GM18498 (cell line): ENCODE measurements around the gene SLC25A21.
"Not testable (repeated sequence)": the region's sequence is repeated elsewhere in the genome, so short reads cannot be mapped to it uniquely, and the experiment has no call there.

ENCODE experiments used
- ATAC-seq: cut with Tn5 transposase; IDR thresholded peaks from one replicate; pipeline ENCODE4 v1.9.1; 2021; ENCODE audit warnings: mild to moderate bottlenecking, moderate library complexity; ENCODE audit not compliant: unreplicated experiment

SLC25A21 gene

DNA sequence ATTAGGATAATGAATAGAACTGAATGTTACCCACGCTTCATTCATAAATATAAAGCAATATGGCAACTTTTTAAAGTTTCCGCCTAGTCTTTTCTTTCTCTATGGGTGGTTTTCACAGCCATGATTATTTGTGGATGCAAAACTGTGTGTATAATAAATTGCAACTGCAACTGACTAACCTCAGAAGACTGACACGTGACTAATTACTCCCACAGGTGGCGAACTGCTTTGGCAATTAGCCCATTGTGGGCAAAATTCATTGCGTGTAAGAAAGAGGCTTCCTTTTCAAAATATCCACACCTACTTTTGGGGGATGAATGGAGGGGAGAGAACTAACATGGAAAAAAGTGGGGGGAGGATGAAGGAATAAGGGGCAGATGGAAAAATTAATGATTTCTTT lies 79.0 kb downstream of the SLC25A21 start:
- no peak for ATAC-seq

DNA sequence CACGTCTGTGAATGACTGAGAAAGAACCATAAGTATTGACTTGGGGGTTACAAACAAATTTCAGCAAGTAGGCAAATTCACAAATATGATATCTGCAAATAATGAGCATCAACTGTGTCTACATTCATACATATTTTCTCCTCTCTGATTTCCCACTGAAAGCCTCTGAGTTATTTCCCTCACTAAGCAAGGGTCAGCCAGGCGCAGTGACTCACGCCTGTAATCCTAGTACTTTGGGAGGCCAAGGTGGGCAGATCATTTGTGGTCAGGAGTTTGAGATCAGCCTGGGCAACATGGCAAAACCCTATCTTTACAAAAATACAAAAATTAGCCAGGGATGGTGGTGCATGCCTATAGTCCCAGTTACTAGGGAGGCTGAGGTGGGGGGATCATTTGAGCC lies 80.8 kb downstream of the SLC25A21 start:
- ATAC-seq = no peak

DNA sequence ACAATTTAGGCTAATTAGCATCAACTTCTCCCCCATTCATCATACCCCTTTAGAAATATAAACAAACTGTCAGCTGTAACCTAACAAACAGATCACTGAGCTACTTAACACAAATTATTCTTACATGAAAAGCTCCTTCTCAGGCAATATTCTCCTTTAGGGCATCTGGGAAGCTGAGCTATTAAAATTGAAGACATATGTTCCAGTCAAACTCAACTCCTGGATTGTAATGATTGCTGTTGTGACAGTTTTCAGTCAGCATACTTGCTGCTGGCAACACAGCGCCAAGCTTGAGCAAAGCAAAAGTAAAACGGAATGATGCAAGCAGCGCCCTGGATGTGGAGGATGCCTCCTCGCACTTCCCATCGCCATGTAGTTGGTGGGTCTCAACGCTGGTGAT lies 82.4 kb downstream of the SLC25A21 start:
- no peak for ATAC-seq

DNA sequence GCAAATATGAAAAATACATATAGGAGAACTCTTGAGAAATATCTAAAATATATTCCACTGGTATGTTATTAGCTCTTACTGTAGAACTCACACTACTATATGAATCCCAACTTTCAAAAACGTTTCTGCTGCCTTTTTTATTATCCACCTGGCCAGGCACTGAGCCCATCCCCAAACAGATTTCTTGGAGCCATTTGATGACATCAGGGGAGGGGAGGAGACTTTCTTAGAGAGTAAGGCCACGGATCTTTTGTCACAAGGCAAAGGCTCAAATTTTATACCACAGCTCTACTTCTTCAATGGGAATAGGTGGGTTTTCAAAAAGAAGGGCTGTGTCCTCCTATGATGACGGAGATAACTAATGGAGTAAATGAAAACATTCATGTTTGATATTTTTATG lies 83.0 kb downstream of the SLC25A21 start:
- no peak for ATAC-seq

DNA sequence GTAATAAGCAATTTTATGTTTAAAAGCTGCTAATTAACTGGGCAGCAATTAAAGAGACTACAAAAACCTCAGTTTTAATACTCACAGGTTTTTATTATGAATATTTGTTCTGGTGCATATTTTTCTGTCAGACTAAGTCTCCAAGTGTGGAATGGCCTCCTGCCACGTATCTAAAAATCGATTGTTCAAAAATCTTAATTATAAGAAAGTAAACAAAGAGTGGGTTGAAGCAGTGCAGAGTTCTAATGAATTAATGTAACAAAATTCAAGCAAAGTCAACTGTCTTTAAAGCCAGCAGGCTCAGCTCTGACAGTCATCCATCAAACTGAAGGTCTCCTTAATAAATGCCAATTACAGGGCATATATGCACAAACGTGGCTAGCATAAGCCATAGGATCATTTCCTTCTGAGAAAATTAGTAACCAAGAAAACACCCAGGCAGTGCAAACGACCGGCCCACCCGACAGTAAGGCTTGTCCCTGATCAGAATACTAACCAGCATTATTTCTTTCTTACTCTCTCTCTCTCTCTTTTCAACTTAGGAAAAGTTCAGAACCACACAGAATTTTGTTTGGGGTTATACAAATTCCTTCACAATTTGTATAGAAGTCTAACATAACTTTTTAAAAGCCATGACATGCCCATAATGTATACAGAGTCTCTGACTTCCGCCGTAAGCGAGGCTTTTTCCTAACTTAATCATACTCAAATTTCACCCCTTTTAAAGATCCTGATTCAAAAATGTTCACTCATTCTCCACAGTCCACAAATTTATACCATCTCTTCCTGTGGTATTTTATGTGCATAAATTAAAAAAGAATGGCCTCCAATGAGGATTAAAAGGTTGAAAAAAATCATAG lies 83.8 kb downstream of the SLC25A21 start:
- no peak for ATAC-seq

DNA sequence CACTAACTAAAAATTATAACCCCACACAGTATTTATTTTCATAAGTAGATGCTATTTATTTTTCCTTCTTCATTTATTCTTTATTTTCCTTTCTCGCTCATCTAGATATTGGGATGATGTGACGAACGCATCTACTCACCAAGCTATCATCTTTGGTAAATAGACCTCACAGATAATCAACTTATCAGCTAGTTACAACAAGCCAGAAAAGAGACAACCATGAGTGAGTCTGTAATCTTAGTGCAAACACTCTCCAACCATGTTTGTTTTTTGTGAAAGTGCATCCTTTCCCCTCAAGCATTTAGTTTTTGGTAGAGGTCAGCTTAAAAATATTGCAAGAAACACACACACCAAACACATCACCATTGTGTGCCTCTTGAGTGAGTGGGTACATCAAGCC lies 84.9 kb downstream of the SLC25A21 start:
- ATAC-seq = no peak

DNA sequence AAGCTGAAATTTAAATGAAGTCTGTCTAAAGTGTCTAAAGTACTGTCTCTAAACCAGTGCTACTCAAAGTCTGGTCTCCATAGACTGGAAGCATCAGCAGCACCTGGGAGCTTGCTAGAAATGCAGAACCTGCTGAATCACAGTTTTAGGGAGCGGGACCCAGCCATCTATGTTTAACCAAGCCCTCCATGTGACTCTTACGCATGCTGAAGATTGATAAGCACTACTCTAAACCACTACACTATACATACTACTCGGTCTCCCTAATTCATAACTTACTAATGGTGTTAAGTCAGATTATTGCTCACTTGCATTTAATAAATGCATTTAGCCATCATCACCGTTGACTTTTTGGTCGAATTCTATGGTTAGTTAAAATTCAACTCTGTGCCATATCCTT lies 88.8 kb downstream of the SLC25A21 start:
- ATAC-seq = no peak

DNA sequence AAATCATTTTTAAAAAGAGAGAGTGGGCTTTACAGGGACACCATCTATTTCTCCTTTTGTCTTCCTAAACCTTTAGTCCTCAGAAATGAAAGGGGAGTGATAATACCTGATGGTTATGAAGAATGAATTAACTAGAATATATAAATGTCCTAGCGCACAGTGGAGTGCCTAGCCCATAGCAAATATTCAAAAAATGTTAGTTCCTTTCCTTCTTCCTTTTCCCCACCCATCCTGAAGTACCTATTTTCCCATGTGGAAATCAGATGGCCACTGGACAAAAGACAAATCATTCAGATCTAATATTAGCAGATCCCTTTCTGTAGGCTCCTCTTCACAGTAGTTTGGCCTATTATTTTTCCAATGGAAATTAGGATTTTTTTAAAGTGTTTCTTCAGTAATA lies 90.0 kb downstream of the SLC25A21 start:
- no peak for ATAC-seq

DNA sequence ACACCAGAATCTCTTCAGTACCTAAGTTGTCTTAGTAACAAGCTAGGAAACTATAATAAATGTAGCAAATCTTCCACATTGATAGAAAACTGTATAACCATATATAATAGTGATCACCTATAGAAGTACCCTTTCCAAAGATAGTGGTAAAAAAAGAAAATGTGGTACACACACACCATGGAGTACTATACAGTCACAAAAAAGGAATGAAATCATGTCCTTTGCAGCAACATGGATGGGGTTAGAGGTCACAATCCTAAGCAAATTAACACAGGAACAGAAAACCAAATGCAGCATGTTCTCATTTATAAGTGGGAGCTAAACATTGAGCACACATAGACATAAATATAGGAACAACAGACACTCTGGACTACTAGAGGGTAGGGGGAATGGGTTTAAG lies 90.5 kb downstream of the SLC25A21 start:
- no peak for ATAC-seq

DNA sequence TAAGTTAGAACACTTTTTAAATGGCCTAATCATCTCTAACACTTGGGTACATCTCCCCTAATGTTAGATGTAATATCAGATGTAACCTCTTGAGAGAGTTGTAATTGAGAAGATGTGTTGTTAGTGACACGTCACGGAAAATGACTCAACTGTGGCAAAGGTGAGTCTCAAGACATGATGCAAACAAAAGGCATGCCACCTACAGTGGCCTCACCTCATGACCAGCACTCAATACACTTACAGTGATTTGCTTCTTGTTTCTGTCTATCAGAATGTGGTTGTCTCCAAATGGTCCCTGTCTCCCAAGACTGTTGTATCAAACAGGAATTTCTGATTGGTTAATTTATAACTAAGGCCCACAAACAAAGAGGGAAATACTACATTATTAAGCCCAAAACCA lies 91.2 kb downstream of the SLC25A21 start:
- no peak for ATAC-seq

DNA sequence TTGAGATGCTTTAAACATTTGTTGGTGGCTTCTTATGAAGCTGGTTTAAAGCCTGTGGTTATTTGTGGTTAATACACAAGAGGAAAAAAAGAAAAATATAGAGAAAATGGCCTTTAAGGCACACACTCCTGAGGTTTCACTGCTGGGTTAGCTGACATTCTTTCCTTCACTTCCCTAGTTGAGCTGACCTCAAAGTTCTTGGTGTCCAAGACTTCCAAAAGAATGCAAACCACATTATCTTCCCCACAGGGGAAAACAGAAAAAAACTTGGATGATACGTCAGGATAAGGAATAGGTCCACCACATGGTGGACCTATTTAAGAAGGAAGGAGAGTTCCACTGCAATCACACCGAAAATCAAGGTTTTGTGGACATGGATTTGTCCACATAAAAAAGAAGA lies 94.3 kb downstream of the SLC25A21 start:
- ATAC-seq = no peak

DNA sequence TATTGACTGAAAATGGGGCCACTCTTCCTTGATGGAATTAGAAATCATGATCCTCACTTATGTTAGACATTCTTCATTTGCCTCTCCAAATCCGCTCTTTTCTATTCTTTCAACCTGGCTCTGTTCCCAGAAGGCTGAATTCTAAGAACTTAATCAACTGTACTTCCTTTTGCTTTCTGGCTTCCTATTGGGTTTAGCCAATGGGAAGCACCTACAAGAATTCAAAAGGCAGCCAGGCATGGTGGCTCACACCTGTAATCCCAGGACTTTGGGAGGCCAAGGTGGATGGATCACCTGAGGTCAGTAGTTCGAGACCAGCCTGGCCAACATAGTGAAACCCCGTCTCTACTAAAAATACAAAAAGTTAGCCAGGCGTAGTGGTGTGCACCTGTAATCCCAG lies 98.1 kb downstream of the SLC25A21 start:
- ATAC-seq = not testable (repeated sequence)

DNA sequence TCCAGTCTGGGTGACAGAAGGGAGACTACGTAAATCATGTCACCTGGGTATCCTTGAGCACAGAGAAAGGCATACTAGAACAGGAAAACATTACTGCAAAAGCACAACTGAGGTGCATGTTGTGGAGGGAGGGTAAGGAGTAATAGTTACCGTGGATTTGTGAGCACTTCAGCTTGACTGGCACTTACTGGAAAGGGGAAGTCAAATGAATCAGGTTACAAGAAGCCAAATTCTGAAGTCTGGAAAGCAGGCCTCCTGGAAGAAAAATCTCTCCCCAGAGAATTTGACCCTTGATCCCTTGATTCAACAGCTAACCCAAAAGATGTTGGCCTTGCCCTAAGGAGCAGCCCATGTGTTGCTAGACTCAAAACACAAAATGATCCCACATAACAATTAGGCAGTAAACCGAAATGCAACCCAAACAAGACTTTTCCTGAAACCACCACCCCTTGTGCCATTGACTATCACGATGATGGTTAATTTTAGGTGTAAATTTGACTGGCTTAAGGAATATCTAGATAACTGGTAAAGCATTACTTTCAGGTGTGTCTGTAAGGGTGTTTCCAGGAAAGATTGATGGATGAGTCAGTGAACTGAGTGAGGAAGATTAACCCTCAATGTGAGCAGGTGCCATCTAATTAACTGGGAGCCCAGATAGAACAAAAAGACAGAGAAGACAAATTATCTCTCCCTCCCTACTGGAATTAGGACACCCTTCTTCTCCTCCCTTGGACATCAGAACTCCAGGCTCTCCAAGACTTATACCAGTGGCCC lies 108.8 kb downstream of the SLC25A21 start:
- ATAC-seq = no peak

DNA sequence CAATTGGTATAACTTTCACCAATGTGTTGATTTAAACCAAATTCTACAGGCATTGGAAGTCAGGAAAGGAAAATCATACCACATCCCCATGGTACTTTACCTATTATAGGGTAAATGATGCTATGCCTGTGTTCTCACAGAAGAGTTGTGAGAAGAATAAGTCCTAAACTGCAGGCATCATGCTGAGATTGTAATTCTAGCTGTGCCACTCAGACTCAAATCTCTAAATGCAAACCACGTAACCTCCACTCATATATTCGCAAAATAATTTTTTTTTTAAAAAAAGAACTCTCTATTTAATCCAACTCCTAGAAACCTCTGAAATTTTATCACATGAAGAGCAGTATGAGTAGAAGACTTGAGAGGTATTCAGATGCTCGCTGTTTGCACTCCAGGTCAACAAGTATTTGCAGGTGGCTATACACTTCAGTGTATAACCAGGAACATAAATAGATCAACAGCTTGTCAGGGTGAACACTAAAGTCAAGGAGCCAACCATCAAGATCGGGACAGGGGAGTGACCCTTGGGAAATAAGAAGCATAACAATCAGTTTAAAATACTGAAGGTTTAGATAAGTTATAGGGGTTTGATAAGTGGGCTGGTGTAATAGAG lies 110.1 kb downstream of the SLC25A21 start:
- no peak for ATAC-seq

DNA sequence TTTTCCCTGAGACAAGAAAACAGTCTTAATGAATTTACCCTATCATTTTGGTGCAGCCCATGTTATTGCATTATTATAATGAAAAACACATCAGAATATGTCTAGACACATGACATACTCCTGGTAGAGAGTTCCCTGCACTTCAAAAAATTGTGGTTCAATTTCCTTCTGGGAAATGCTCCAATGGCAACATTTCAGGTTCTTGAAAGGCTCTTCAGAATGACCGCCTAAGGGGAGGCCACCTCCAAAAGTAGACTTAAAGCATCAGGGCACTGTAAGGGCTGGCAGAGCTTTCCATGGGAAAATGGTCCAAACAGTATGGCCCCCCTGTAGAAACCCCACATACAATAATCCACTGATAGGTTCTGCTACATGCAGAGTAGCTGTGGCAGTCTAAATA lies 110.7 kb downstream of the SLC25A21 start:
- no peak for ATAC-seq

DNA sequence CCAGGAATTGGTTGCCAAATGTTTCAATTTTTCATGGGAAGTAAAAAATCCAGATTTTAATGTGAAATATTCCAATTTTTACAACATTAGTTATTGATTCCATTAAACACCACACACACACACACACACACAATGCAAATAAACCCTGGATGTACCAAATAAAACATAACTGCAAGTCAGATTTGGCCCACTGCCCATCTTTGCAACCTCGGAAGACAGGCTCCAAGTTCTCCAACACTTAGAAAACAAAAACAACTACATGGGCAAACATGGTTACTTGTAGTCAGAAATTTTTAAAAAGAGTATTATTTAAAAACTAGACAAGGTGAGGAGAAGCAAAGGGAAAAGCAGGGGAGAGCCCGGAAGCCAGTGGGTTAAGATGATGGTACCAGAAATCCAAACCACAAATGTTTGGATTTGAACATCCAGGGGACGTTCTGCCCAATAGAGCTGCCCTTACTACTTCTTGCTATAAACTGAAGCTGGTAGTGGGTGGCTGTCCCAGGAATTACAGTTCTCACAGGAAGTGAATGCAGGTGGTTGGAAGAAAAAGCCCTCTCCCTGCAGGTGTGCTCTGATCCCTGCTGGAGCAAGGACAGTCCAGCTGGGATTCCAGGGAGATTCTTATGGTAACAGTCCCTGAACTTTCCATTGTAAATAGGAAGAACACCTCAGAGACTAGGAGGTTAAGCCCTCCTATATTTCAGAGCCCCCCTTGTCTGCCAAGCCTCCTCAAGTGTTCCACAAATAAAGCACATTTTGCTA lies 111.7 kb downstream of the SLC25A21 start:
- ATAC-seq = no peak

DNA sequence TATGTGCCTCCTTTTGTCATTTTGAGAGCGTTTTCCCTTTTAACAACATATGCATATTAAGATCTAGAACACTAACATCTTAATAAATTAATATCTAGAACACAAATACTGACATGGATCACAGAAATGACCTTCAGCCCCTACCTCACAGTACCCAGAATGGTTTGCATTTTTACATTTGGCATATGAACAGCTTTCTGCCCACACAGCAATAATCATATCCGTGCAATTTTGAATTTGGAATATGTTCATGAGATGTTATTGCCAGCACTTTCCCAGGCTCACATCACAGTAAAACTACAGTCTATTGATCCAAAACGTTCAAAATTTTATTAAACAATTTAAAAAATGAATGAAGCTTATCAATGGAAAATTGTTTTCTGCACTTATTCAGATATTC lies 114.6 kb downstream of the SLC25A21 start:
- ATAC-seq = no peak

DNA sequence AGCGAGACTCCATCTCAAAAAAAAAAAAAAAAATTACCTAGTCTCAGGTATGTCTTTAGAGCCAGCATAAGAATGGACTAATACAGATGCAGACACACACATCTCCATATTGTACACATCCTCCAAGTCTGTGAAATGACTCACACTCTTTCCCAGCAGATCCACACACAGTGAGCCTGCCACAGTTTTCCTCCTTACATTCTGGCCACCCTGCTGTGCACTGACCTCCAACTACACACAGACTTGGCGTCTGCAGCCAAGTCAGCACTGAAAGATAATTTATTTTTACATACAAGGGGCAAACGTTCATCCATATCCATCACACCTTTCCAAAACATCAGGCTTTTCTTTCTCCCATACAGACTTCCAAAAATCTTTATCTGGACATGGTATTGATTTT lies 115.9 kb downstream of the SLC25A21 start:
- ATAC-seq = no peak

DNA sequence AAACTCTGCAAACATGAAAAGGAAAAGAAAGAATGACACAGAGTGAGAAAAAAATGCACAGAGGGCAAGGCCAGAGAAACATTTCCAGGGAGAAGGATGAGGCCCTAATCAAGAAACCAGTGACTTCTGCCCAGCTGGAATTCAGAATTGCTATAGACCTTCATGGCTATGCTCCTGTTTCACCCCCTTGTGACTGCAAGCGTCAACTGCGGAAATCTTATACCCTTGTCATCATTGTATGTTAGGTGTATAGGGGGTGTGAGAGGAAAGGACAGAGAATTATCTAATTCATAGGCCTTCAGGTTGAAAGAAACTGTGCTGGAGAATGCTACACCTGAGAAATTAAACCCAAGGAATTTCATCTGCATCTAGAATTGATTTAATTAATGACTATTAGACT lies 117.5 kb downstream of the SLC25A21 start:
- no peak for ATAC-seq

DNA sequence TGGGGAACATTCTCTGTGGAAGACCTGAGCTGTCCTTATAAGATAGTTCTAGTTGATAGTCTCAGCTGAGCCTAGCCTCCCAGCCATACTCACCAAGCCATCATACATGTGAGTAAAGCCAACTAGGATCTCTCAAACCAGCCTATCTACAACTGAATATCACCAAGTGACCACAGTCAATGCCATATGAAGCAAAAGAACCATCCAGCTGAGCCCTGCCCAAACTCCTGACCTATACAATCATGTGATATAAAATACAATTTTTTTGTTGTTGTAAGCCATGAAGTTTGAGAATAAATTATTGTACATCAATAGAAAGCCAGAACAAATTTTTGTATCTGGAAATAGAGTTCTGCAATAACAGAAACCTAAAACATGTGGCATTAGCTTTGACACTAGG lies 118.3 kb downstream of the SLC25A21 start:
- no peak for ATAC-seq

DNA sequence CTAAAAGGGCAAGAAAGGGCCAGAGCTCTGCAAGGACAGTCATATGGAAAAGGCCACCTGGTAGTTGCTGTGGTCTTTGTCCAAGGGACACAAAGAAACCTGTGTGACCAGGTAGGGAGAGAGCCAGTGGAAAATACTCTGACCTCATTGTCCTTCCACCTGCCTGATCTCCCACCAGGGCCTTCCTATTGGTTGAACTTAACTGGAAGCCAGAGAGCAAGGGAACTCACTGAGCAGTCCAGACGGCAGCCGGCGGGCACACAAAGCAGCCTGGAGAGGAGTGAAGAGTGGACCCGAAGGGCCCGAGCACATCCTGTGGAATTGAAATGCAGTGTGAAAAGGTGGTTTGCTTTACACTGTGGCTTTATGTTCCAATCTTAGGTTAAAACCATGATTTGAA lies 120.7 kb downstream of the SLC25A21 start:
- ATAC-seq = no peak
